IPS-20b (cell line): ENCODE results near the gene SH3TC2.

Experiments
- H3K27ac ChIP-seq: one replicate; pipeline ENCODE4 v1.5.1; 2013; ENCODE audit warnings: low read length
- H3K27me3 ChIP-seq: 2 replicates; pipeline ENCODE4 v1.6.1; 2013; ENCODE audit warnings: mild to moderate bottlenecking, low read length, inconsistent platforms; ENCODE audit not compliant: insufficient read depth
- H3K36me3 ChIP-seq: 2 replicates; pipeline ENCODE4 v1.6.1; 2013; ENCODE audit warnings: low read depth, mild to moderate bottlenecking, inconsistent platforms, low read length, moderate library complexity; ENCODE audit not compliant: insufficient read depth
- H3K4me1 ChIP-seq: 2 replicates; pipeline ENCODE4 v1.6.1; 2013; ENCODE audit warnings: mild to moderate bottlenecking, control low read depth, inconsistent platforms, low read length, moderate library complexity; ENCODE audit not compliant: insufficient read depth
- H3K4me3 ChIP-seq: 2 replicates; pipeline ENCODE4 v1.5.1; 2013; ENCODE audit warnings: mild to moderate bottlenecking, low read length, inconsistent platforms
- H3K9ac ChIP-seq: 2 replicates; pipeline ENCODE4 v1.6.1; 2013; ENCODE audit warnings: low read depth, mild to moderate bottlenecking, inconsistent platforms, low read length, moderate library complexity
- H3K9me3 ChIP-seq: 2 replicates; pipeline ENCODE4 v1.6.1; 2013; ENCODE audit warnings: mild to moderate bottlenecking, low read depth, low read length, inconsistent platforms; ENCODE audit not compliant: insufficient read depth

The SH3TC2 gene

GRCh38 chr5:148966938-148967337 is 95.9 kb downstream of the SH3TC2 start:
- no peak overlapping the region for H3K27ac ChIP-seq

GRCh38 chr5:148966348-148966747 is 96.5 kb downstream of the SH3TC2 start:
- no peak overlapping the region for H3K9ac ChIP-seq

More at GRCh38 chr5:148966938-148967337, 95.9 kb downstream of the SH3TC2 start:
- Histone ChIP-seq H3K4me3 (no peak overlapping the region), H3K9me3 (no peaks in the 10 kb centered on the region), H3K27me3 (no peaks in the 10 kb centered on the region), H3K36me3 (no peaks in the 10 kb centered on the region), H3K9ac (no peak overlapping the region), H3K4me1 (peaks cover 6% of the 10 kb centered on the region; the same call in 1 of the 2 replicates)

GRCh38 chr5:148965511-148966265 is 97.2 kb downstream of the SH3TC2 start:
- Histone ChIP-seq H3K9me3 (no peaks in the 10 kb centered on the region), H3K36me3 (no peaks in the 10 kb centered on the region), H3K27me3 (no peaks in the 10 kb centered on the region), H3K4me3 (no peak overlapping the region), H3K27ac (no peak overlapping the region), H3K9ac (no peak overlapping the region), H3K4me1 (peaks cover 6% of the 10 kb centered on the region; the same call in 1 of the 2 replicates)

More at GRCh38 chr5:148966348-148966747, 96.5 kb downstream of the SH3TC2 start:
- H3K27ac ChIP-seq = no peak overlapping the region
- H3K27me3 ChIP-seq = no peaks in the 10 kb centered on the region
- no peak overlapping the region for H3K4me3 ChIP-seq
- peaks cover 6% of the 10 kb centered on the region; the same call in 1 of the 2 replicates for H3K4me1 ChIP-seq
- no peaks in the 10 kb centered on the region for H3K9me3 ChIP-seq
- H3K36me3 ChIP-seq = no peaks in the 10 kb centered on the region

GRCh38 chr5:148963664-148964063 is 99.2 kb downstream of the SH3TC2 start:
- no peaks in the 10 kb centered on the region for H3K4me1 ChIP-seq

GRCh38 chr5:148962761-148963324 is 100.0 kb downstream of the SH3TC2 start:
- Histone ChIP-seq H3K27ac (no peak overlapping the region), H3K4me1 (no peaks in the 10 kb centered on the region), H3K27me3 (no peaks in the 10 kb centered on the region), H3K9me3 (no peaks in the 10 kb centered on the region), H3K9ac (no peak overlapping the region), H3K36me3 (no peaks in the 10 kb centered on the region), H3K4me3 (no peak overlapping the region)

More at GRCh38 chr5:148963664-148964063, 99.2 kb downstream of the SH3TC2 start:
- no peak overlapping the region for H3K9ac ChIP-seq
- H3K27ac ChIP-seq = no peak overlapping the region
- H3K4me3 ChIP-seq = no peak overlapping the region
- H3K27me3 ChIP-seq = no peaks in the 10 kb centered on the region
- no peaks in the 10 kb centered on the region for H3K36me3 ChIP-seq
- no peaks in the 10 kb centered on the region for H3K9me3 ChIP-seq

GRCh38 chr5:148962200-148962550 is 100.7 kb downstream of the SH3TC2 start:
- no peaks in the 10 kb centered on the region for H3K27me3 ChIP-seq
- no peaks in the 10 kb centered on the region for H3K9me3 ChIP-seq
- no peaks in the 10 kb centered on the region for H3K4me1 ChIP-seq
- H3K9ac ChIP-seq = no peak overlapping the region
- H3K4me3 ChIP-seq = no peak overlapping the region
- no peak overlapping the region for H3K27ac ChIP-seq
- H3K36me3 ChIP-seq = no peaks in the 10 kb centered on the region

GRCh38 chr5:148961261-148962199 is 101.3 kb downstream of the SH3TC2 start:
- Histone ChIP-seq H3K4me3 (no peak overlapping the region), H3K36me3 (no peaks in the 10 kb centered on the region), H3K9me3 (no peaks in the 10 kb centered on the region), H3K27me3 (no peaks in the 10 kb centered on the region), H3K27ac (no peak overlapping the region), H3K9ac (no peak overlapping the region), H3K4me1 (no peaks in the 10 kb centered on the region)

GRCh38 chr5:148960070-148960769 is 102.6 kb downstream of the SH3TC2 start:
- H3K27ac ChIP-seq = no peak overlapping the region
- no peak overlapping the region for H3K9ac ChIP-seq
- no peaks in the 10 kb centered on the region for H3K27me3 ChIP-seq
- no peaks in the 10 kb centered on the region for H3K36me3 ChIP-seq
- H3K9me3 ChIP-seq = no peaks in the 10 kb centered on the region
- H3K4me3 ChIP-seq = no peak overlapping the region
- H3K4me1 ChIP-seq = no peaks in the 10 kb centered on the region

- Histone ChIP-seq H3K4me3 (no peak overlapping the region), H3K27me3 (no peaks in the 10 kb centered on the region), H3K4me1 (no peaks in the 10 kb centered on the region), H3K27ac (no peak overlapping the region), H3K9ac (no peak overlapping the region), H3K36me3 (no peaks in the 10 kb centered on the region), H3K9me3 (no peaks in the 10 kb centered on the region)
Measured at GRCh38 chr5:148957591-148958202, 105.2 kb downstream of the SH3TC2 start.

GRCh38 chr5:148956477-148957385 is 106.1 kb downstream of the SH3TC2 start:
- Histone ChIP-seq H3K4me1 (peaks cover 7% of the 10 kb centered on the region; the same call in 1 of the 2 replicates), H3K4me3 (no peak overlapping the region), H3K27ac (no peak overlapping the region), H3K9me3 (no peaks in the 10 kb centered on the region), H3K36me3 (no peaks in the 10 kb centered on the region), H3K9ac (no peak overlapping the region), H3K27me3 (no peaks in the 10 kb centered on the region)
